Measurements from ENCODE around the gene TENT4A. TPM values are rescaled to one million over a fixed set of nuclear protein-coding genes. Genes with fewer than 3 reads are reported as not detected.

The TENT4A gene
- total and polyA plus RNA-seq, 2 of the 13 experiments (the other 11 are each of a cell fraction or from before 2014, with no cell fraction given): 6.3 to 13.3 TPM

DNA sequence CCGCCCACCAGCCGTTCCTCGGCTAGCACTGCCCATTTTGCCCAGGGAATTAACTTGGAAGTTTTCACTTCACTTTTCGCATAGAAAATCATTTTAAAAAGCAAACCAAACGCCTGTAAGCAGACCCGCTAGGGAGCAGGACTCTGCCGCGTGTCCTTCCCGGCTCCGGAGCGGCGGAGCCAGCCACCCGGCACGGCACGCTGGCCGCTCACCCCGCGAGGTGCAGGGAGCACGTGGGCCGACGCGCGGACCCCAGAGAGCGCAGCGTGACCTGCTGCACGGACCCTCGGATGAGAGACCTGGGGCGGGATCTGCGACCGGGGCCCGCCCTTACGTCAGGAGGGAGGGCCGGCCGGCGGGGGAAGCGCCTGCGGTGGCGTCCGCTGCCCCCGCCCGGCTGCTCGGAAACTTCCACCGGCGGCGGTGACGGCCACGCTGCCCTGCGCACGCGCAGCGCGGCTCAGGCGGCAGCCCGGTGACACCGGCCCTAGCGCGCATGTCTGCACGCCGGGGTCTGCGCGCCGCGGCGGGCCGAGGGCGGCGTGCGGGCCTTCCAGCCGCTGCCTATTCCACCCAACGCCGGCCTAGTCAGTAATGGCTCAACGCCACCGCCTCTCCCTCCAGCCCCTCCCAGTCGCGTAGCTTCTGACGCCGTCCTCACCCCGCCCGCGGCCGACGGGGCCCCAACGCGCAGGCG is 507 bp upstream of the TENT4A start (continued):
- TF ChIP-seq ZFAT (CRISPR knock-in tag; conservative IDR thresholded peaks at IDR 0.05) (peak; percentile 65; the same call in 1 of the 2 replicates), U2AF2 (IDR thresholded peaks at IDR 0.05; ENCODE audit: low read depth, low read length) (no peak), ZNF160 (CRISPR knock-in tag; IDR thresholded peaks at IDR 0.05) (peak; percentile 93; the same call in 1 of the 2 replicates)
- TF ChIP-seq, protein P1, sequence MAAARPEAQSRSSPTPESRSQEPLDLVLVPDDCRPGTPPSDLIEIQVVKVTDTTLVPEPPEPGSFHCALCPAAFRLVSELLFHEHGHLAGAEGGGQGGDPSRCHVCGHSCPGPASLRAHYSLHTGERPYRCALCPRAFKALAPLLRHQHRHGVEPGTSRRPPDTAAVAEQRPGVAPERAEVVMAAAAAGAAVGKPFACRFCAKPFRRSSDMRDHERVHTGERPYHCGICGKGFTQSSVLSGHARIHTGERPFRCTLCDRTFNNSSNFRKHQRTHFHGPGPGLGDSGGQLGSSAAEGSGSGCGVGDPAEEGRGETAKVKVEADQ (CRISPR knock-in tag; IDR thresholded peaks at IDR 0.05; ENCODE audit: borderline replicate concordance): peak; percentile 98

DNA sequence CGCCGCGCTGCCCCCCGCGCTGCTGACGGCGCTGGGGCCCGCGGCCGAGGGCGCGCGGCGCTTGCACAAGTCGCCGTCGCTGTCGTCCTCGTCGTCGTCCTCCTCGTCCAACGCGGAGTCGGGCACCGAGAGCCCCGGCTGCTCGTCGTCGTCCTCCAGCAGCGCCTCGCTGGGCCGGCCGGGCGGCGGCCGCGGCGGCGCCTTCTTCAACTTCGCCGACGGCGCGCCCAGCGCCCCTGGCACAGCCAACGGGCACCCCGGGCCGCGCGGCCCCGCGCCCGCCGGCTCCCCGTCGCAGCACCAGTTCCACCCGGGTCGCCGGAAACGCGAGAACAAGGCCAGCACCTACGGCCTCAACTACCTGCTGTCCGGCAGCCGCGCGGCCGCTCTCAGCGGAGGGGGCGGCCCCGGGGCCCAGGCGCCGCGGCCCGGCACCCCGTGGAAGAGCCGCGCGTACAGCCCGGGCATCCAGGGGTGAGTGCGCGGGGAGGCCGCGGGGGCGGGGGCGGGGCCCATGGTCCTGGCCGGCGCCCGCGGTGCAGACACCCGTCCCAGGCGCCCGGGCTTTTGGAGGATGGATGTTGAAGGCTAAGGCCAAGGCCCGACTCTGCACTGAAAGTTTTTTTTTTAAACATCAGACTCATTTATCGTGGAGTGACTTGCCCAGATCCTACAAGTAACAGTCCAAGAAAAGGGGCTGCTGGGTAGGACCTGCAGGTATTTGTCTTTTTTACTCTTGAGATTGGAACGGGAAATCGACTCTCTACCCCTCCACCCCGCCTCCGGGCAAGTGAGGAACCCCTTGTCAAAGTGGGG is 1.2 kb downstream of the TENT4A start:
- no peak for DNase-seq (ENCODE audit: low spot score)
- peak overlapping the region; percentile 92 for H3K4me2 ChIP-seq (ENCODE audit: low read depth, low read length)
- peaks cover 66% of the 10 kb centered on the region for H3K4me1 ChIP-seq (ENCODE audit: insufficient read depth, low read length)
- peak overlapping the region; percentile 75 to 92 (median 80) for H3K4me3 ChIP-seq (replicated peaks in 1 of 3; ENCODE audit: insufficient read depth in 1 of 3, low read depth in 2 of 3, low read length in 3 of 3)
- FAIRE-seq: no peak
- H3K36me3 ChIP-seq (replicated peaks in 1 of 2; ENCODE audit: control insufficient read depth in 1 of 2, insufficient read depth in 2 of 2, low read length in 2 of 2): peaks cover 2 to 16% of the 10 kb centered on the region in 2 experiments; a peak in 4 of 5 replicates
- no peaks in the 10 kb centered on the region; a peak in 1 of 5 replicates for H3K27me3 ChIP-seq (ENCODE audit: control insufficient read depth in 1 of 2, insufficient read depth in 2 of 2, low read length in 2 of 2)
- peaks cover 51% of the 10 kb centered on the region for H3K79me2 ChIP-seq (ENCODE audit: insufficient read depth, low read length)
- peaks cover 47% of the 10 kb centered on the region for H4K20me1 ChIP-seq (ENCODE audit: insufficient read depth, low read length)
- intact Hi-C loops (cut with micrococcal nuclease; ENCODE audit: unreplicated experiment): loop anchor here (1.0 kb wide), 1 partner anchor 31 kb away; no protein-coding TSS in a partner anchor
- BruUV-seq (replicated peaks): no TSS peak
- no peaks in the 10 kb centered on the region for H3K9me3 ChIP-seq (ENCODE audit: low read length)
- POLR2A ChIA-PET: no interaction called here
- ATAC-seq: no peak
- WGBS (ENCODE audit: low lambda C conversion rate): 0% methylated on average over 5 of the region's 99 CpGs
- CTCF ChIA-PET (ENCODE audit: low intra/inter-chr PET ratio, low total read pairs): no interaction called here
- H3K27ac ChIP-seq (ENCODE audit: extremely low read length, insufficient read depth, low read length): no peak overlapping the region
- in situ Hi-C loops (cut with HindIII; ENCODE audit: extremely low pct_ligation_motif_present, low pct_unique_long_range_greater_than_20kb): loop anchor here (5.0 kb wide), 1 partner anchor 82 kb away; the partner anchor contains the start of genes NSUN2 and SRD5A1
- H3K9ac ChIP-seq (ENCODE audit: insufficient read depth, low read depth, low read length): peak overlapping the region; percentile 74
- H2AFZ ChIP-seq (ENCODE audit: low read length): no peak overlapping the region
- TF ChIP-seq ZFY (CRISPR knock-in tag; IDR thresholded peaks at IDR 0.05): peak; percentile 37
- 0 out of 2 replicates have a peak, but pooled peaks have one; percentile 11 for TF ChIP-seq ZNF263 (CRISPR knock-in tag; IDR thresholded peaks at IDR 0.05)
- peak; percentile 20; the same call in 1 of the 2 replicates for TF ChIP-seq SAP130 (CRISPR knock-in tag; IDR thresholded peaks at IDR 0.05; ENCODE audit: low read depth)
- TF ChIP-seq, protein P2, sequence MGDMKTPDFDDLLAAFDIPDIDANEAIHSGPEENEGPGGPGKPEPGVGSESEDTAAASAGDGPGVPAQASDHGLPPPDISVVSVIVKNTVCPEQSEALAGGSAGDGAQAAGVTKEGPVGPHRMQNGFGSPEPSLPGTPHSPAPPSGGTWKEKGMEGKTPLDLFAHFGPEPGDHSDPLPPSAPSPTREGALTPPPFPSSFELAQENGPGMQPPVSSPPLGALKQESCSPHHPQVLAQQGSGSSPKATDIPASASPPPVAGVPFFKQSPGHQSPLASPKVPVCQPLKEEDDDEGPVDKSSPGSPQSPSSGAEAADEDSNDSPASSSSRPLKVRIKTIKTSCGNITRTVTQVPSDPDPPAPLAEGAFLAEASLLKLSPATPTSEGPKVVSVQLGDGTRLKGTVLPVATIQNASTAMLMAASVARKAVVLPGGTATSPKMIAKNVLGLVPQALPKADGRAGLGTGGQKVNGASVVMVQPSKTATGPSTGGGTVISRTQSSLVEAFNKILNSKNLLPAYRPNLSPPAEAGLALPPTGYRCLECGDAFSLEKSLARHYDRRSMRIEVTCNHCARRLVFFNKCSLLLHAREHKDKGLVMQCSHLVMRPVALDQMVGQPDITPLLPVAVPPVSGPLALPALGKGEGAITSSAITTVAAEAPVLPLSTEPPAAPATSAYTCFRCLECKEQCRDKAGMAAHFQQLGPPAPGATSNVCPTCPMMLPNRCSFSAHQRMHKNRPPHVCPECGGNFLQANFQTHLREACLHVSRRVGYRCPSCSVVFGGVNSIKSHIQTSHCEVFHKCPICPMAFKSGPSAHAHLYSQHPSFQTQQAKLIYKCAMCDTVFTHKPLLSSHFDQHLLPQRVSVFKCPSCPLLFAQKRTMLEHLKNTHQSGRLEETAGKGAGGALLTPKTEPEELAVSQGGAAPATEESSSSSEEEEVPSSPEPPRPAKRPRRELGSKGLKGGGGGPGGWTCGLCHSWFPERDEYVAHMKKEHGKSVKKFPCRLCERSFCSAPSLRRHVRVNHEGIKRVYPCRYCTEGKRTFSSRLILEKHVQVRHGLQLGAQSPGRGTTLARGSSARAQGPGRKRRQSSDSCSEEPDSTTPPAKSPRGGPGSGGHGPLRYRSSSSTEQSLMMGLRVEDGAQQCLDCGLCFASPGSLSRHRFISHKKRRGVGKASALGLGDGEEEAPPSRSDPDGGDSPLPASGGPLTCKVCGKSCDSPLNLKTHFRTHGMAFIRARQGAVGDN (CRISPR knock-in tag; IDR thresholded peaks at IDR 0.05): peak; percentile 34
- no peak for TF ChIP-seq U2AF1 (optimal IDR thresholded peaks at IDR 0.05; ENCODE audit: low read depth, low read length)
- TF ChIP-seq, protein P3, sequence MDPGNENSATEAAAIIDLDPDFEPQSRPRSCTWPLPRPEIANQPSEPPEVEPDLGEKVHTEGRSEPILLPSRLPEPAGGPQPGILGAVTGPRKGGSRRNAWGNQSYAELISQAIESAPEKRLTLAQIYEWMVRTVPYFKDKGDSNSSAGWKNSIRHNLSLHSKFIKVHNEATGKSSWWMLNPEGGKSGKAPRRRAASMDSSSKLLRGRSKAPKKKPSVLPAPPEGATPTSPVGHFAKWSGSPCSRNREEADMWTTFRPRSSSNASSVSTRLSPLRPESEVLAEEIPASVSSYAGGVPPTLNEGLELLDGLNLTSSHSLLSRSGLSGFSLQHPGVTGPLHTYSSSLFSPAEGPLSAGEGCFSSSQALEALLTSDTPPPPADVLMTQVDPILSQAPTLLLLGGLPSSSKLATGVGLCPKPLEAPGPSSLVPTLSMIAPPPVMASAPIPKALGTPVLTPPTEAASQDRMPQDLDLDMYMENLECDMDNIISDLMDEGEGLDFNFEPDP (CRISPR knock-in tag; conservative IDR thresholded peaks at IDR 0.05): 0 out of 2 replicates have a peak, but pooled peaks have one; percentile 47
- 0 out of 2 replicates have a peak, but pooled peaks have one; percentile 27 for TF ChIP-seq RBFOX2 (IDR thresholded peaks at IDR 0.05; ENCODE audit: low read depth, low read length)
- TF ChIP-seq, protein P1 (CRISPR knock-in tag; IDR thresholded peaks at IDR 0.05; ENCODE audit: borderline replicate concordance): 0 out of 2 replicates have a peak, but pooled peaks have one; percentile 16

Measured in HepG2 (cell line).